Endothelial cell of umbilical vein (primary cell): Measurements from ENCODE around the gene SFTPB. TPM values are rescaled to one million over a fixed set of nuclear protein-coding genes. Genes with fewer than 3 reads are reported as not detected.

Source experiments
- BruUV-seq: library from RNA; stranded (reverse); fragments of 400-500 nt; replicated peaks from 2 replicates; lab custom pipeline; 2021; lab: Mats Ljungman, UMichigan
- CTCF ChIA-PET: fragments of 300-600, 350-600 bp; sonication (Branson Sonifier 250); formaldehyde crosslinking; loops from one replicate; lab custom pipeline; 2021; ENCODE audit warnings: antibody characterized with exemption, inconsistent platforms; lab: Charles Lee
- POLR2A ChIA-PET: fragments of 300-600, 350-600 bp; sonication (Branson Sonifier 250); formaldehyde crosslinking; loops from one replicate; lab custom pipeline; 2021; ENCODE audit warnings: antibody characterized with exemption, inconsistent platforms; lab: Charles Lee
- DNase-seq: peaks from one replicate; pipeline ENCODE4 v3.0.0-alpha.2; 2011; ENCODE audit warnings: low read depth, low spot score
- FAIRE-seq: peaks from 2 replicates; lab custom pipeline; 2011; peaks lifted over from hg19 to GRCh38; lab: Jason Lieb, UNC
- H2AFZ ChIP-seq: 2 replicates; pipeline ENCODE4 v1.6.0; 2012; ENCODE audit warnings: low read depth, low read length, control low read depth, inconsistent platforms
- H3K27ac ChIP-seq: 2 replicates; pipeline ENCODE4 v1.5.1; 2011; ENCODE audit warnings: low read depth, mild to moderate bottlenecking, control low read depth, low read length, moderate library complexity; ENCODE audit not compliant: insufficient read depth
- H3K27me3 ChIP-seq, 2 experiments: 2 replicates each; pipeline versions ENCODE4 v1.6.0 to v1.6.1; 2011; ENCODE audit warnings: low read length in 2 of 2, mixed read lengths in 1 of 2; ENCODE audit not compliant: control insufficient read depth in 2 of 2, insufficient read depth in 2 of 2
- H3K36me3 ChIP-seq, 2 experiments: 2 replicates in 1 of 2; 3 replicates in 1 of 2; pipeline ENCODE4 v1.5.1; 2011; ENCODE audit warnings: low read length in 2 of 2, mild to moderate bottlenecking in 1 of 2, moderate library complexity in 1 of 2; ENCODE audit not compliant: control insufficient read depth in 2 of 2, insufficient read depth in 2 of 2; ENCODE audit errors: extremely low read depth in 1 of 2
- H3K4me1 ChIP-seq: 3 replicates; pipeline ENCODE4 v1.5.1; 2011; ENCODE audit warnings: mild to moderate bottlenecking, low read length; ENCODE audit not compliant: control insufficient read depth, insufficient read depth; ENCODE audit errors: extremely low read depth
- H3K4me2 ChIP-seq: 2 replicates; pipeline ENCODE4 v1.6.1; 2011; ENCODE audit warnings: low read length, control low read depth, mixed read lengths; ENCODE audit not compliant: insufficient read depth
- H3K4me3 ChIP-seq, 3 experiments: fragments of 200-600 bp in 1 of 3; sonication (generic), shearing (Covaris generic) in 1 of 3; replicated peaks in 1 of 3; 2 replicates each; pipeline ENCODE4 v1.5.1; 2011 to 2016; ENCODE audit warnings: control low read depth in 3 of 3, low read length in 3 of 3, mild to moderate bottlenecking in 2 of 3, inconsistent platforms in 1 of 3, low read depth in 1 of 3, moderate library complexity in 1 of 3; ENCODE audit not compliant: insufficient read depth in 1 of 3
- H3K79me2 ChIP-seq: 2 replicates; pipeline ENCODE4 v1.6.0; 2012; ENCODE audit warnings: low read length, inconsistent platforms; ENCODE audit not compliant: control insufficient read depth, insufficient read depth
- H3K9ac ChIP-seq: replicated peaks from 2 replicates; pipeline ENCODE3; 2011; ENCODE audit warnings: low read length, control low read depth; ENCODE audit not compliant: insufficient read depth; ENCODE audit errors: extremely low read depth
- H3K9me1 ChIP-seq: replicated peaks from 3 replicates; pipeline ENCODE4 v1.6.0; 2011; ENCODE audit warnings: mild to moderate bottlenecking, low read length; ENCODE audit not compliant: control insufficient read depth, insufficient read depth; ENCODE audit errors: extremely low read depth
- H3K9me3 ChIP-seq: replicated peaks from 2 replicates; pipeline ENCODE4 v1.5.1; 2012; ENCODE audit warnings: low read length, inconsistent platforms; ENCODE audit not compliant: control insufficient read depth, insufficient read depth
- H4K20me1 ChIP-seq: replicated peaks from 2 replicates; pipeline ENCODE3; 2011; ENCODE audit warnings: mild to moderate bottlenecking, low read length; ENCODE audit not compliant: control insufficient read depth, insufficient read depth; ENCODE audit errors: extremely low read depth
- EZH2 ChIP-seq: IDR thresholded peaks from 2 replicates; pipeline ENCODE4 v1.6.1; 2012; ENCODE audit warnings: borderline replicate concordance, low read depth, mild to moderate bottlenecking, moderate library complexity, low read length, inconsistent platforms; ENCODE audit not compliant: severe bottlenecking
- FOS ChIP-seq: IDR thresholded peaks from 2 replicates; pipeline ENCODE4 v1.6.1; 2011; ENCODE audit warnings: mild to moderate bottlenecking, low read length, moderate library complexity, borderline replicate concordance; ENCODE audit not compliant: insufficient read depth
- GATA2 ChIP-seq: IDR thresholded peaks from 2 replicates; pipeline ENCODE4 v1.7.0; 2011; ENCODE audit warnings: low read depth, mild to moderate bottlenecking, moderate library complexity, mixed read lengths, low read length; ENCODE audit not compliant: insufficient read length, insufficient read depth
- JUN ChIP-seq: IDR thresholded peaks from 2 replicates; pipeline ENCODE4 v1.6.1; 2011; ENCODE audit warnings: borderline replicate concordance, low read depth; ENCODE audit not compliant: insufficient read length, insufficient read depth
- MYC ChIP-seq: IDR thresholded peaks from one replicate; pipeline ENCODE4 v1.6.1; 2011; ENCODE audit warnings: mild to moderate bottlenecking, low read depth, low read length
- POLR2A ChIP-seq: IDR thresholded peaks from 2 replicates; pipeline ENCODE4 v1.6.1; 2012; ENCODE audit warnings: low read depth, mild to moderate bottlenecking, control low read depth, low read length
- POLR2AphosphoS5 ChIP-seq: IDR thresholded peaks from 2 replicates; pipeline ENCODE4 v1.6.1; 2012; ENCODE audit warnings: low read depth, mild to moderate bottlenecking, control low read depth, low read length, moderate library complexity; ENCODE audit not compliant: insufficient read depth
- dilution Hi-C: fragments of 300-500 bp; cut with MboI; formaldehyde crosslinking; loops from one replicate; pipeline ENCODE4 v1.15.0; 2019; ENCODE audit warnings: low sequenced_read_pairs; ENCODE audit not compliant: extremely low pct_ligation_motif_present
- intact Hi-C: fragments of 100-400 bp; cut with micrococcal nuclease; formaldehyde crosslinking; loops from one replicate; pipeline ENCODE4 v1.10.0; 2022
- polyA plus RNA-seq, 4 experiments: library from polyadenylated mRNA; depleted of rRNA in 3 of 4; stranded (reverse) in 3 of 4; unstranded in 1 of 4; fragments of >200 nt; gene quantifications; 2 replicates each; pipeline versions ENCODE4 v1.2.1 to v1.2.3, GENCODE V29; 2011 to 2012; ENCODE audit warnings: missing spikeins in 1 of 4
- total RNA-seq: library from RNA; stranded (reverse); gene quantifications from 2 replicates; pipeline ENCODE4 v1.2.3, GENCODE V29; 2021
- TF ChIP-seq, protein P1 (sequence below), 2 donors: IDR thresholded peaks; 1 replicate in 1 of 2; 2 replicates in 1 of 2; pipeline ENCODE4 v1.5.1; 2011; ENCODE audit warnings: low read length in 2 of 2, mild to moderate bottlenecking in 2 of 2, moderate library complexity in 2 of 2, control low read depth in 1 of 2, inconsistent platforms in 1 of 2, low read depth in 1 of 2; ENCODE audit not compliant: insufficient read depth in 1 of 2; ENCODE audit errors: extremely low read depth in 1 of 2
- TF ChIP-seq, protein P2 (sequence below): IDR thresholded peaks from 2 replicates; pipeline ENCODE4 v1.6.1; 2011; ENCODE audit not compliant: insufficient read depth, insufficient read length

Gene SFTPB
- total and polyA plus RNA-seq, 2 donors (not counting 3 experiments of a cell fraction or from before 2014, with no cell fraction given): not detected

- FAIRE-seq (no peak), DNase-seq (no peak)
- Histone ChIP-seq H3K9ac (no peak within 1 kb of the TSS), H3K9me1 (no peaks in the 10 kb centered on the region), H3K4me3 (no peak within 1 kb of the TSS), H3K9me3 (no peaks in the 10 kb centered on the region), H4K20me1 (no peaks in the 10 kb centered on the region), H3K79me2 (no peaks in the 10 kb centered on the region), H3K27ac (no peak within 1 kb of the TSS), H3K4me2 (no peak within 1 kb of the TSS), H3K36me3 (no peaks in the 10 kb centered on the region), H3K27me3 (no peaks in the 10 kb centered on the region), H2AFZ (no peak within 1 kb of the TSS), H3K4me1 (no peaks in the 10 kb centered on the region)
- no TSS peak for BruUV-seq
- ChIA-PET CTCF (interaction anchor here (1.4 to 3.6 kb wide), 4 partner anchors 13 to 45 kb away, joined by 4 to 15 read pairs (median 9); no protein-coding TSS in a partner anchor), POLR2A (no interaction called here)
- intact Hi-C loops: no loop called here
- TF ChIP-seq FOS: no peak
- TF ChIP-seq MYC: no peak
- TF ChIP-seq POLR2A: no peak
- no peak for TF ChIP-seq POLR2AphosphoS5
- no peak for TF ChIP-seq JUN
- no peak for TF ChIP-seq GATA2
- TF ChIP-seq, protein P1, sequence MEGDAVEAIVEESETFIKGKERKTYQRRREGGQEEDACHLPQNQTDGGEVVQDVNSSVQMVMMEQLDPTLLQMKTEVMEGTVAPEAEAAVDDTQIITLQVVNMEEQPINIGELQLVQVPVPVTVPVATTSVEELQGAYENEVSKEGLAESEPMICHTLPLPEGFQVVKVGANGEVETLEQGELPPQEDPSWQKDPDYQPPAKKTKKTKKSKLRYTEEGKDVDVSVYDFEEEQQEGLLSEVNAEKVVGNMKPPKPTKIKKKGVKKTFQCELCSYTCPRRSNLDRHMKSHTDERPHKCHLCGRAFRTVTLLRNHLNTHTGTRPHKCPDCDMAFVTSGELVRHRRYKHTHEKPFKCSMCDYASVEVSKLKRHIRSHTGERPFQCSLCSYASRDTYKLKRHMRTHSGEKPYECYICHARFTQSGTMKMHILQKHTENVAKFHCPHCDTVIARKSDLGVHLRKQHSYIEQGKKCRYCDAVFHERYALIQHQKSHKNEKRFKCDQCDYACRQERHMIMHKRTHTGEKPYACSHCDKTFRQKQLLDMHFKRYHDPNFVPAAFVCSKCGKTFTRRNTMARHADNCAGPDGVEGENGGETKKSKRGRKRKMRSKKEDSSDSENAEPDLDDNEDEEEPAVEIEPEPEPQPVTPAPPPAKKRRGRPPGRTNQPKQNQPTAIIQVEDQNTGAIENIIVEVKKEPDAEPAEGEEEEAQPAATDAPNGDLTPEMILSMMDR (IDR thresholded peaks at IDR 0.05; ENCODE audit: extremely low read depth in 1 of 2, insufficient read depth in 1 of 2, low read depth in 1 of 2, low read length in 2 of 2): no peak
- no peak for TF ChIP-seq EZH2
- TF ChIP-seq, protein P2, sequence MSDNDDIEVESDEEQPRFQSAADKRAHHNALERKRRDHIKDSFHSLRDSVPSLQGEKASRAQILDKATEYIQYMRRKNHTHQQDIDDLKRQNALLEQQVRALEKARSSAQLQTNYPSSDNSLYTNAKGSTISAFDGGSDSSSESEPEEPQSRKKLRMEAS: no peak
- dilution Hi-C loops: no loop called here
Measured at GRCh38 chr2:85694052-85695025, 26.3 kb upstream of the SFTPB start, which contains the start of gene GNLY. Gene GNLY (plus strand): TSS chr2:85694358. CDS start chr2:85694419, 61 bp downstream.
